Measurements from ENCODE around the gene BMP7.

- TF ChIP-seq POLR2AphosphoS5 (IDR thresholded peaks at IDR 0.05; ENCODE audit: low read depth, low read length) (no peak), POLR2A (IDR thresholded peaks at IDR 0.05; ENCODE audit: low read depth, low read length) (no peak)
Observed at GRCh38 chr20:57178582-57179111, 87.8 kb downstream of the BMP7 start.
